Adrenal gland (tissue), 5 donors: Measurements from ENCODE around the gene PCSK9.
"Not testable (repeated sequence)": the region's sequence is repeated elsewhere in the genome, so short reads cannot be mapped to it uniquely, and the experiment has no call there.

ENCODE experiments used
- POLR2A ChIP-seq, 2 donors: fragments of 450-650 bp; IDR thresholded peaks; one replicate each; pipeline ENCODE4 v1.6.1; 2017; ENCODE audit warnings: antibody characterized with exemption in 2 of 2, mild to moderate bottlenecking in 2 of 2, moderate library complexity in 1 of 2
- TF ChIP-seq, protein P1 (sequence below), 6 experiments: fragments of 450-650 bp in 4 of 6; fragments of 200-600 bp in 2 of 6; sonication (generic) in 1 of 6; IDR thresholded peaks; 1 replicate in 5 of 6; 2 replicates in 1 of 6; pipeline versions ENCODE4 v1.5.1 to v1.8.0; 2016 to 2021; ENCODE audit warnings: antibody characterized with exemption in 6 of 6, mild to moderate bottlenecking in 2 of 6, moderate library complexity in 1 of 6
- donor health status: DM: no; HTN: no; CAD: no.

GRCh38 chr1:55031098-55031497 lies 8.2 kb upstream of the PCSK9 start:
- TF ChIP-seq, protein P1, sequence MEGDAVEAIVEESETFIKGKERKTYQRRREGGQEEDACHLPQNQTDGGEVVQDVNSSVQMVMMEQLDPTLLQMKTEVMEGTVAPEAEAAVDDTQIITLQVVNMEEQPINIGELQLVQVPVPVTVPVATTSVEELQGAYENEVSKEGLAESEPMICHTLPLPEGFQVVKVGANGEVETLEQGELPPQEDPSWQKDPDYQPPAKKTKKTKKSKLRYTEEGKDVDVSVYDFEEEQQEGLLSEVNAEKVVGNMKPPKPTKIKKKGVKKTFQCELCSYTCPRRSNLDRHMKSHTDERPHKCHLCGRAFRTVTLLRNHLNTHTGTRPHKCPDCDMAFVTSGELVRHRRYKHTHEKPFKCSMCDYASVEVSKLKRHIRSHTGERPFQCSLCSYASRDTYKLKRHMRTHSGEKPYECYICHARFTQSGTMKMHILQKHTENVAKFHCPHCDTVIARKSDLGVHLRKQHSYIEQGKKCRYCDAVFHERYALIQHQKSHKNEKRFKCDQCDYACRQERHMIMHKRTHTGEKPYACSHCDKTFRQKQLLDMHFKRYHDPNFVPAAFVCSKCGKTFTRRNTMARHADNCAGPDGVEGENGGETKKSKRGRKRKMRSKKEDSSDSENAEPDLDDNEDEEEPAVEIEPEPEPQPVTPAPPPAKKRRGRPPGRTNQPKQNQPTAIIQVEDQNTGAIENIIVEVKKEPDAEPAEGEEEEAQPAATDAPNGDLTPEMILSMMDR (IDR thresholded peaks at IDR 0.05), result not testable (repeated sequence)
- not testable (repeated sequence) for TF ChIP-seq POLR2A (IDR thresholded peaks at IDR 0.05)
